ENCODE measurements around the gene WWOX.

DNA sequence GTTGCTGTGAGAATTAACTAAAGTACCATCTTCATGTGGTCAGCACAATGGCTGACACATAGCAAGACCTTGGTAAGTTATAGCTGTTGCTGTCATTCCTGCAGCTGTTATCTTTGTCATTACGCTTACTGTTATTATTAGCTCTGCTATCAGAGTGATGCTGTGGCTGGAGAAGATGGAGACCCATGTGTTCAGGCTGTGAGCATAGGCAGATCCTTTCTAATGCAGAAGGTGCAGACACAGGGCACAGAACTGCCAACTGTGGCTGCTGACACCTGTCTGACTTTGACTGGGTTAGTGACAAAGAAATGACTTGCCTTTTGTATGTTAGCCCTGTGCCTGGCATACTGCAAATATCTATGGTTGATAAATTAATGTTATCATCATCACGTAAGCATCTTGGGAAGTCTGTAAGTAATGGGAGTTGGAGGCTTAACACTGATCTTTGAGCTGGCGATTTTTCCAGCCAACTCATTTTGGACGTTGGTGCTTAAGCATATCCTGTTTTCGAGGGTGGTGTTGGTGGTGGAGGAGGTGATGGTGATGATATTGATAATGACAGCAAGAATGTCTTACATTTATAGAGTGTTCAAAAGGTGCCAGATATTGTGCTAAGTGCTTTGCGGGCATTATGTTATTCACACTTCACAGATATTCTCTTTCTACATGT lies 695.3 kb downstream of the WWOX start:
- TF ChIP-seq CTCF (IDR thresholded peaks at IDR 0.05): no peak
- TF ChIP-seq POLR2A (IDR thresholded peaks at IDR 0.05): no peak
- TF ChIP-seq EP300 (IDR thresholded peaks at IDR 0.05): no peak
- no peak for TF ChIP-seq POLR2AphosphoS5 (IDR thresholded peaks at IDR 0.05)

Data from gastroesophageal sphincter (tissue), 3 donors.